Heart right ventricle (tissue), 16 donors: ENCODE data around the gene EFL1. TPM values are rescaled to one million over a fixed set of nuclear protein-coding genes. Genes with fewer than 3 reads are reported as not detected.

Experiments
- ATAC-seq, 8 donors: fragments of 200-7000 bp; cut with Tn5 transposase; one replicate each; pipeline ENCODE4 v1.9.1; 2020; ENCODE audit warnings: mild to moderate bottlenecking in 8 of 8, moderate library complexity in 8 of 8, moderate number of reproducible peaks in 1 of 8
- DNase-seq, 2 donors: peaks; one replicate each; pipeline ENCODE4 v3.0.0-alpha.2; 2020
- H3K27ac ChIP-seq, 10 donors: fragments of 200-600 bp; sonication (generic) in 2 of 10; one replicate each; pipeline versions ENCODE4 v1.5.0 to v1.8.0; 2020 to 2022; ENCODE audit warnings: mild to moderate bottlenecking in 3 of 10
- H3K27me3 ChIP-seq, 7 donors: fragments of 200-600 bp; one replicate each; pipeline ENCODE4 v1.8.0; 2021 to 2022; ENCODE audit warnings: mild to moderate bottlenecking in 2 of 7
- H3K36me3 ChIP-seq, 9 donors: fragments of 200-600 bp; sonication (generic) in 1 of 9; one replicate each; pipeline versions ENCODE4 v1.5.0 to v1.8.0; 2020 to 2022; ENCODE audit warnings: mild to moderate bottlenecking in 2 of 9
- H3K4me1 ChIP-seq, 9 donors: fragments of 200-600 bp; sonication (generic) in 1 of 9; one replicate each; pipeline versions ENCODE4 v1.5.0 to v1.8.0; 2020 to 2022; ENCODE audit warnings: mild to moderate bottlenecking in 4 of 9
- H3K4me3 ChIP-seq, 10 donors: fragments of 200-600 bp; sonication (generic) in 2 of 10; one replicate each; pipeline versions ENCODE4 v1.5.0 to v1.8.0; 2020 to 2022; ENCODE audit warnings: mild to moderate bottlenecking in 7 of 10, moderate library complexity in 2 of 10
- H3K9me3 ChIP-seq, 11 donors: fragments of 200-600 bp in 10 of 11; sonication (generic) in 2 of 11; one replicate each; pipeline versions ENCODE4 v1.5.0 to v1.8.0; 2013 to 2022; ENCODE audit warnings: mild to moderate bottlenecking in 2 of 11, control low read depth in 1 of 11, moderate library complexity in 1 of 11
- WGBS, 2 donors: extraction: QIAGEN DNeasy Blood & Tissue Kit; methylation state at CpG; one replicate each; pipeline ENCODE4 v1.1.7; 2013; ENCODE audit warnings: inconsistent platforms in 1 of 2; 5-methylcytosine and 5-hydroxymethylcytosine counted together
- intact Hi-C, 10 donors: fragments of 100-400 bp; cut with DNase I; formaldehyde crosslinking; loops; one replicate each; pipeline versions ENCODE4 v1.11.1 to v1.14.2; 2022
- polyA plus RNA-seq, 2 donors: library from polyadenylated mRNA; stranded (reverse); fragments of 200-250 nt; gene quantifications; one replicate each; pipeline ENCODE4 v1.2.3, GENCODE V29; 2013
- total RNA-seq, 10 donors: library from RNA; stranded (reverse); fragmentation: NEBNext Ultra II Directional in 3 of 10; extraction: Animal tissue kit (Norgen Biotek cat#: 25700) in 3 of 10; gene quantifications; one replicate each; pipeline versions ENCODE4 v1.2.1 to v1.2.4, GENCODE V29; 2021 to 2023
- TF ChIP-seq, protein P1 (sequence below), 9 donors: fragments of 200-600 bp; sonication (generic) in 2 of 9; IDR thresholded peaks; one replicate each; pipeline versions ENCODE4 v1.5.0 to v1.8.0; 2021 to 2022; ENCODE audit warnings: antibody characterized with exemption in 9 of 9, mild to moderate bottlenecking in 5 of 9, moderate library complexity in 1 of 9
- donor health status: Arrhythmogenic right ventricular cardiomyopathy.
- donor health status: ischemic (EF 13 %, LVEDD 7.1; RV severe dilation, severe dysfunction).
- donor health status: healthy with polysubstance abuse.
- donor health status: DM: no; HTN: yes; CAD: no.
- donor health status: DM: no; HTN: no; CAD: no.
- donor health status: ischemic (EF 25% LVEDD 6.9; RV normal size, moderate dysfunction).
- donor health status: ischemic (EF 25% LVEDD 5.7; RV mildly dilated, moderate dysfunction).
- donor health status: healthy.
- donor health status: DM: yes; HTN: yes; CAD: no.
- donor health status: Ischemic cardiomyopathy.
- donor health status: ischemic (EF 35%, LVEDD 5.7; RV mildly dilated, moderate dysfunction).
- donor health status: nonischemic (EF 11% LVEDD 7.7; RV severe dilation, severe dysfunction).
- donor health status: DM: yes; HTN: yes; CAD: no.
- donor health status: PGD.
- donor health status: ischemic (EF 29% LVEDD 5.4; RV normal size, mild dysfunction).
- donor health status: nonischemic (EF 23%, LVEDD 6.1; RV moderate dilation, normal function).

EFL1 gene
- total and polyA plus RNA-seq, 12 donors = 3.7 to 19.3 (median 13.5) TPM

DNA sequence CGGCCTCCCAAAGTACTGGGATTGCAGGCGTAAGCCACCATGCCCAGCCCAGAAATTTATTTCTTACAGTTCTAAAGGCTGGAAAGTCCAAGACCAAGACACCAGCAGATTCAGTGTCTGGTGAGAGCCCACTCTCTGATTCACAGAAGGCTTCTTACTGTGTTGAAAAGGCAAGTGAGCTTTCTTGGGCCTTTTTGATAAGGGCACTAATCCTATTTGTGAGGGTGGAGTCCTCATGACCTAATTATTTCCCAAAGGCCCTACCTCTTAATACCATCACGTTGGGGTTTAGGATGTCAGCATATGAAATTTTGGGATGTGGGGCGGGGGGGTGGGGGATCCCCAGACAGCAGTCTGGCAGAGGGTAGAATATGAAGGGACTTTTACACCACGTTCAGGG lies 169.2 kb downstream of the EFL1 start:
- no peaks in the 10 kb centered on the region for H3K4me1 ChIP-seq
- intact Hi-C loops = no loop called here
- H3K27me3 ChIP-seq = no peaks in the 10 kb centered on the region
- no peak overlapping the region for H3K4me3 ChIP-seq
- H3K36me3 ChIP-seq = no peaks in the 10 kb centered on the region
- no peak for ATAC-seq
- H3K27ac ChIP-seq = no peak overlapping the region
- 88 to 89% methylated on average over 5 of the region's 5 CpGs for WGBS, 2 donors
- no peak for DNase-seq
- H3K9me3 ChIP-seq = peaks cover 0 to 10% (median 0%) of the 10 kb centered on the region in 11 donors
- TF ChIP-seq, protein P1, sequence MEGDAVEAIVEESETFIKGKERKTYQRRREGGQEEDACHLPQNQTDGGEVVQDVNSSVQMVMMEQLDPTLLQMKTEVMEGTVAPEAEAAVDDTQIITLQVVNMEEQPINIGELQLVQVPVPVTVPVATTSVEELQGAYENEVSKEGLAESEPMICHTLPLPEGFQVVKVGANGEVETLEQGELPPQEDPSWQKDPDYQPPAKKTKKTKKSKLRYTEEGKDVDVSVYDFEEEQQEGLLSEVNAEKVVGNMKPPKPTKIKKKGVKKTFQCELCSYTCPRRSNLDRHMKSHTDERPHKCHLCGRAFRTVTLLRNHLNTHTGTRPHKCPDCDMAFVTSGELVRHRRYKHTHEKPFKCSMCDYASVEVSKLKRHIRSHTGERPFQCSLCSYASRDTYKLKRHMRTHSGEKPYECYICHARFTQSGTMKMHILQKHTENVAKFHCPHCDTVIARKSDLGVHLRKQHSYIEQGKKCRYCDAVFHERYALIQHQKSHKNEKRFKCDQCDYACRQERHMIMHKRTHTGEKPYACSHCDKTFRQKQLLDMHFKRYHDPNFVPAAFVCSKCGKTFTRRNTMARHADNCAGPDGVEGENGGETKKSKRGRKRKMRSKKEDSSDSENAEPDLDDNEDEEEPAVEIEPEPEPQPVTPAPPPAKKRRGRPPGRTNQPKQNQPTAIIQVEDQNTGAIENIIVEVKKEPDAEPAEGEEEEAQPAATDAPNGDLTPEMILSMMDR (IDR thresholded peaks at IDR 0.05) = no peak

DNA sequence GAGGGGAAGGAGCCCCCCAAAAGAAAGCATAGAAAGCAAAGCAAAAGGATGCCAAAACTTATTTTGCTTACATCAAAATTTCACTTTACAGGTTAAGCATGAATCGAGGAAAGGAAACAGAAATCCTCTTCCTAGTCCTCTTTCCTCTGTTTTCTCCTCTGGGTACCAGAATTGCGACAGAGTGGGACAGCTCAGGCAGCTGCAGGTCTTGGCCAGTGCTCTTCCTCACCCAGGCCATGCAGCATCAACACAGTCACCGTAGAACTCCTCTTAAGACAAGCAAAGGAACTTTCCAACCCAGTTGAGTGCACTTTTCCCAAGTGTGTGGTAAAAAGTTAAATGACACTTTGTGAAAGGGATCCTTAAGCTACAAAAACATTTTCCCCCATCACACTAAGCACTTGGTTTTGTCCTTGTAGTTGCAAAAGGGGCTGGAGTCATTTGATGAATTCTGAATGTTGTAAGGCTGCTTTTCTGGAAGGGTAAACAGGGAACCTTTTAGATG lies 170.8 kb downstream of the EFL1 start:
- Histone ChIP-seq H3K36me3 (no peaks in the 10 kb centered on the region), H3K4me1 (no peaks in the 10 kb centered on the region), H3K9me3 (peaks cover 0 to 10% (median 0%) of the 10 kb centered on the region in 11 donors), H3K27ac (no peak overlapping the region), H3K4me3 (no peak overlapping the region), H3K27me3 (peaks cover 0 to 4% (median 0%) of the 10 kb centered on the region in 7 donors)
- ATAC-seq (no peak), DNase-seq (no peak)
- WGBS, 2 donors = 77 to 89% methylated on average over 3 of the region's 3 CpGs
- TF ChIP-seq, protein P1 (IDR thresholded peaks at IDR 0.05) = no peak
- intact Hi-C loops = no loop called here

- 77 to 78% methylated on average over 16 of the region's 16 CpGs for WGBS, 2 donors
- no peak overlapping the region for H3K4me3 ChIP-seq
- H3K4me1 ChIP-seq = no peaks in the 10 kb centered on the region
- intact Hi-C loops = no loop called here
- no peak overlapping the region for H3K27ac ChIP-seq
- H3K9me3 ChIP-seq = no peaks in the 10 kb centered on the region
- peaks cover 0 to 11% (median 0%) of the 10 kb centered on the region in 7 donors for H3K27me3 ChIP-seq
- ATAC-seq (no peak), DNase-seq (no peak)
- TF ChIP-seq, protein P1 (IDR thresholded peaks at IDR 0.05) = no peak
- H3K36me3 ChIP-seq = no peaks in the 10 kb centered on the region
Measured at GRCh38 chr15:82086243-82086995, 176.1 kb downstream of the EFL1 start.

DNA sequence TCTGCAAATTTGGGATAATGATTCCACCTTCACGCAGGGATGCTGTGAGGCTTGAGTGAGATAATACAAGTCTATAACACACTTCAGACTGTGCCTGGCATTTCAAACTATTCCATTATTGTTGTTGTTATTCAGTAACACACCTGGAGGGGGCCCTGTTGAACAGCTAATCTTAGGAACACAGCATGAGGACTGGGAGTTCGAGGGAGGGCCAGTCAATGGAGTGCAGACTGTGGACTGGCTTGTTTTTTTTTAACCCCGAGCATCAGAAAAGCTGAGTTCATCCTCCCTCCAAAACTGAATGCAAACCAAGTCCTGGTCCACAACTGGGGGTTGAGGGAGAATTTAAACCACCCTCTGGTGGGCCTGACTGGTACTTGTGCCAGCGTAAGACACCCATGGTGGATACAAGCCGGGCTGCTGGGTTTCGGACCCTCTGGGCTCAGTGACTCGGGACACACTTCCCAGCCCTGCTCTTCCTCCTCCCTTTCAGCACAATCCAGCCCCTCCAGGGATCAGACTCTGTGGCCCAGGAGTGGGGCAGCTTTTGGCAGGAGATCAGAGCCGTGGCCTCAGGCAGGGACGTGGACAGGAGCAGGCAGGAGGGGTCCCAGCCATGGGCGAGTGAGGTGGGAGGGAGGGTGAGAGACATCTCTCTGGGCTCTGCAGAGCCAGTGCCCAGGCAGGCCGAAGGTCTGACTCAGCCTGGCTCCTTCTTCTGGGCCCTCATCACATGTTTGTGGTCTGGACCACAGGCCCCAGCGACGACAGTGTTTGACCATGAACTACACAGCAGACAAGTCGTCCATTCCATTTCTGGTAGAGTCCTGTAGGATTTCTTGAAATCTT lies 180.4 kb downstream of the EFL1 start:
- H3K4me1 ChIP-seq = no peaks in the 10 kb centered on the region
- peaks cover 0 to 25% (median 12%) of the 10 kb centered on the region in 7 donors for H3K27me3 ChIP-seq
- H3K36me3 ChIP-seq = no peaks in the 10 kb centered on the region
- H3K9me3 ChIP-seq = no peaks in the 10 kb centered on the region
- DNase-seq = no peak
- intact Hi-C loops = no loop called here
- WGBS, 2 donors = 75 to 77% methylated on average over 14 of the region's 14 CpGs
- H3K4me3 ChIP-seq = no peak overlapping the region
- no peak overlapping the region for H3K27ac ChIP-seq
- ATAC-seq = no peak
- TF ChIP-seq, protein P1 (IDR thresholded peaks at IDR 0.05) = no peak
